ENCODE data around the gene PTPN14.

The PTPN14 gene

DNA sequence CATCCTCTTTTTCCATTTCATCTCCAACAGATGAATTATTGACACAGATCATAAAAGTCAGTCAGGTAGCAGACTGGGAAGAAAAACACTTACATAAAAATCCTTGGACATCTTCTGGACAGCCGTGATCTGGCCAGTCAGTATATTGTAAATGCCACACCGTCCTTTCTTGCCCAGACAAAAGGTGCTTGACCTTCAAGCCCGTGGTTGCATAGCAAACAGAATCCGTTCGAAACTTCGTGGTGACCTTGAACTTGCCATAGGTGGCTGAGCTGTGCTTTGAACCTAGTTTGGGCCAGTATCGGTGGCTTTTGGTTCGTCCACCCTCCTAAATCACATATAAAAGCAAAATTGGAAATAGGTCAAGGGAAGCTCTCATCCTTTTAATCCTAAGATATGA is 182.0 kb downstream of the PTPN14 start:
- no peak for DNase-seq (ENCODE audit: low read depth in 2 of 2)

DNA sequence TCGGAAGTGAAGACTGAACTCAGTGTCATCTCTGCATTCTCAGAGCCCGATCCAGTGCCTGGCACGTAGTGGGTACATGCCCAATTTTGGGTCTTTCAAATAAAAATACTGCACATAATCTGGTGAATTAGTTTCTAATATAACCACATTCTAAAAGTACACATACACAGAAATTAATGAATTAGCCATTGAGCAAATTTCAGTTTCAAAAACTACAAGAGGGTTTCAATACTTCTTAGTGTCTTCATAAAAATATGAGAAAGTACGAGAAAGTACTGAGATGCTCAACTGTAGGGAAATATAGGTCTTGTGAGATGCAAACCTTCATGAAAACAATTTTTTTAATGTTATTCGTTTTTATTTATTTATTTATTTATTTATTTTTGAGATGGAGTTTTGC is 183.6 kb downstream of the PTPN14 start:
- no peak for DNase-seq (ENCODE audit: low read depth in 2 of 2)

DNA sequence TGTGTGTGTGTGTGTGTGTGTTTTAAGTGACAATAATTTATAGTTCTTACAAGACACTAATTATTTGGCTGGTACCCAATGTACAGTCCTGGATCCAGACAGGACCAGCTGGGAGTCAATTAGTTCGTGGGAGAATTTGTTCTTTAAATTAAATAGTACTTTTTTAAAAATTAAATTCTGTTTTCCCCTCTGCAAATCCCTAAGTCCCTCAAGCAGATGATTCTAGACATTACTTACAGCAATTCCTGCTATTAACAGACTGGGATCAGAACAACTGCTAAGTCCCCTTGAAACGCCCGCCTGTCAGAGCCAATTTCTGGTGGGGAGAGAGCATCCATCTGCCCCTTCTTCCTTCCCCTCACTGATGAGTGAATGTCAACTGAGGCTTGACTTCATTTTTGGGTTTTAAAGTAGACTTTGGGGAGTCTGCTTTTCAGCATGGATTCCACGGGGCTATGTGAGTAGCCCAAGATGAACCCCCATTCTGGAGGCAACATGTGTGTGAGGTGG is 186.6 kb downstream of the PTPN14 start:
- no peak for DNase-seq (ENCODE audit: low read depth in 2 of 2)

DNA sequence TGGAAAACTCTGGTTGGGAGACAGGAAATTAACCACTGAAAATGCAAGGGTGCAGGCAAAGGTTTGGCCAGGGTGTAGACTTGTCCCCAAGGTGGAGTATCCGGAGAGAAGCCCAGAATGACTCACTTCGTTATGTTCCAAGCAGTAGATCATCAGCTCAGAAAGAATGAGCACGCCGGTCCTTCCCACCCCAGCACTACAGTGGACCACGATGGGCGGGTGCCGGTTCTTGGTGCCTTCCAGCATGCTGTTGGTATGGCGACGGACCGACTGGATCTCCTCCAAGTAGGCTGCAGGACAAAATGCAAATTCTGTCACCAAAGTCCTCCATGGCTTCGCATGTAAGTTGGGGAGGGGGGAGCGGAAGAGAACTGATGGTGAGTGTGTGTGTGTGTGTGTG is 187.0 kb downstream of the PTPN14 start:
- DNase-seq (ENCODE audit: low read depth in 2 of 2) = no peak

DNA sequence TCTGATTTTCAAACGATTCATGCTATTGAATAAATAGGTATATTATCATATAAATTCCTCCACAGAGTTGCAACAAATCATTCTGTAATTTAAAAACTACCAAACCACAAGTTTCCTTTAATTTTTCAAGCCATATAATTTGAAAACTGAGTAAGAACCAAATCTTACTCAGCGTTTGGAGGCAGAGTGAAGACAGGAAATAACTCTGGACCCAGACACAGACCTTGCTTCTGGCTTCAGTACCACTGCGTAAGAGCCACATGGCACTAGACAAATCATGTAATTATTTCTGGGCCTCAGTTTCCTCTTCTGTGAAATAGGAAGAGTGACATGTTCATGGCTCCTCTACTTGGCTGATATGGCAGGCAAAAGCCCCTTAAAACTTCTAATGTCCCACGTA is 188.0 kb downstream of the PTPN14 start:
- DNase-seq (ENCODE audit: low read depth in 2 of 2) = no peak

DNA sequence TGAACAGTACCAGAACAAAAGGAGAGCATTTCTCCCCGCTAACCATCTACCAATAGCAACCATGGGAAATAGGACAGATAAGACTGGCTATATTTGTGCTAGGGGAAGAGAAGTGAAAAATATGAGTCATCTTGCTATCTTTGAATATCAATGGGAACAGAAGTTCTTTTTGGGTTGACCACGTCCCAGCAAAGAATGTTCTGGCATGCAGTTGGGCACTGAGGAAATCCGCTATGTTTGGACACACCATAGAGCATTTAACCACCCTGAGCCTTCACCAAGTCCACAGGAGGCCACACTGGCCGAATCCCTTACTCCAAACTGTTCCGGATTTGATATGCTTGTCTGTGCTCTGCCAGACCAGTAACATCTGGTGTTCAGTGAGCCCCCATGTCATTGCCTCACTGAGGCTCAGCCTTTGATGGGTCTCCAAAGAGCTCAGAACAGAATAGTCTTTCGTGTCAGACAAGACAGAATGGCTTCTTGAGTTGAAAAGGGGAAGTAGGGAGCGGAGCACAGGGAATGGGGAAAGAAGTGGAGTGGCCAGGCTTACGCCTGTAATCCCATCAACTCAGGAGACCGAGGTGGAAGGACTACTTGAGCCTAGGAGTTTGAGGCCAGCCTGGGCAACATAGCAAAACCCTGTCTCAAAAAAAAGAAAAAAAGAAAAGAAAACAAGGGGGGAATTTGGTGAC is 189.1 kb downstream of the PTPN14 start:
- no peak for DNase-seq (ENCODE audit: low read depth in 2 of 2)

DNA sequence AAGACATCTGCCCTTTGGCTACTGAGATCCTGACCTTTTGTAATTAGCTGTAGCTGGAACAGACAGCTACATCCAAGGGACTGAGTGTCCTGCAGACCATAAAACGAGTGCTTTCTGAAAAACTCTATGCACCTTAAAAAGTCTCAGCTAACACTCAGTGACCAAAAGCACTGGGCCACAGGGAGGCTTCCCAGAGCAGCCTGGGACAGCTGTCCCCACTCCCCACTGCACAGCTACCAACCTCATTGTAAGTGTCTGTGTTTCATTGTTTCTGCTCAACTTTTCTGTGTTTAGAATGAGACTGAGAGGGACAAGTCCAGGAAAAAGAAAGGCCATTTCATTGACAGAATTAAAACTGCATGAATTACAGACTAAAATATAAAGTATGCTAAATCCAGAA is 189.8 kb downstream of the PTPN14 start:
- DNase-seq (ENCODE audit: low read depth in 2 of 2) = no peak

DNA sequence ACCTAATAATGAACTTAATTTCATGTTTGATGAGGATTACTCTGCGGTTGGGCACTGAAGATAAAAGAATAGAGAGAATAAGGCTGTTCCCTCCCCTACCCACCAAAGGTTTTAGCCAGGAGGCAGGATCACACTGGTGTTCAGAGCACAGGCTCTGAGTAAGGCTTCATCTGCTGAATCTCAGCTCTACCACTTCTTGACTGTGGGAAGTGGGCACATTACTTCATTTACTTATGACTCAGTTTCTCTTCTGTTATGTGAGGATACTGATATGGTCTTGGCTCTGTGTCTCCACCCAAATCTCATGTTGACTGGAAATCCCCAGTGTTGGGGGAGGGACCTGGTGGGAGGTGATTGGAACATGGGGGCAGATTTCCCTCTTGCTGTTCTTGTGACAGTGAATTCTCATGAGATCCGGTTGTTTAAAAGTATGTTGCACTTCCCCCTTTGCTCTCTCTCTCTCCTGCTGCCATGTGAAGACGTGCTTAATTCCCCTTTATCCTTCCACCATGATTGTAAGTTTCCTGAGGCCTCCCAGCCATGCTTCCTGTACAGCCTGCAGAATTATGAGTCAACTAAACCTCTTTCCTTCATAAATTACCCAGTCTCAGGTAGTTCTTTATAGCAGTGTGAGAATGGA is 190.8 kb downstream of the PTPN14 start:
- no peak for DNase-seq (ENCODE audit: low read depth in 2 of 2)

DNA sequence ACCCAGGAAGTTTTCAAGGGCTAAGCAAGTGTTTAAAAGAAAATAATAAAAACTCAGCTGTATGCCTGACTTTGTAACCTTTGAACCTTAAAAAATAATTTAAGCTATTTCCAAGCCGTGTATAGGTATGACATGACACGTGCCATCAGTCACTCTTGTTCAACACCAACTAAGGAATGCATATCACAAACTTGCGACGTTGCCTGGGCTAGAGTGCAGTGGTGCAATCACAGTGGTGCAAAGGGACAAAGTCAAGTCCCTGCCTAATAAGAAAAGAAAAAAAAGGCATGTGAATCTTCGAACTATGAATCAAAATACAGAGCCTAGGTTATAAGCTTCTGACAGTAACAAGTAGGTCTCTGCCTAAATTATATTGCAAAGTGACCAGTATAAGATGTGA is 191.3 kb downstream of the PTPN14 start:
- DNase-seq (ENCODE audit: low read depth in 2 of 2) = no peak

DNA sequence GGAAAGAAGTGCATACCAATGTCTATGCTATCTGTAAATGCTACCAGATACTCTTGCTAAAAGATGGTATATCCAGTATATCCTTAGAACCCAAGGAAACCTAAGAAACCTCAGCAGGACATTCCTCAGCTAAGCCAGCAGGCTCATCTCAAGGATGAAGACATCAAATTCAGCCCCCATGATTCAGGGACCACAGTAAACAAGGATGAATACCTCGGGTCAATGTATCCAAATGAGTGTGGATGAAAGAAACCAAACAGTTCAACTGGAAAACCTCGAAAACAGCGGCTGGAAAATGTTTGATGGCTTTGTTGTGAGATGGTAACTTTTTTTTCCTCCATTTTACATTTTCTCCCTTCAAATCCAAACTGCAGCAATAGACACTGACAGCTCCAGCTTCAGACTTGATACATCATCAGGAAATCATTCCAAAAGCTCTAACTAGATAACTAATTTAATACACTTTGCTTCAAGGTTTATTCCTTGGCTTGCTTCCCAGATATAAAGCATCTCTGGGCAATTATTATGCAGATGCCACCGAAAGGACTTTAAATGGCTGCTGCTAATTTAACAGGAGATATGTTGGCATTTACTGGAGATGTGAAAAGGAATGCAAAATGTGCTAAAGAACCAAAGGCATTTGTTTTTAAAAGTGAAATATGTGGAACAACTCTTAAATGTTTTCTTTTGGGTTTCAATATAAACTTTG is 196.8 kb downstream of the PTPN14 start:
- no peak for DNase-seq (ENCODE audit: low read depth in 2 of 2)

DNA sequence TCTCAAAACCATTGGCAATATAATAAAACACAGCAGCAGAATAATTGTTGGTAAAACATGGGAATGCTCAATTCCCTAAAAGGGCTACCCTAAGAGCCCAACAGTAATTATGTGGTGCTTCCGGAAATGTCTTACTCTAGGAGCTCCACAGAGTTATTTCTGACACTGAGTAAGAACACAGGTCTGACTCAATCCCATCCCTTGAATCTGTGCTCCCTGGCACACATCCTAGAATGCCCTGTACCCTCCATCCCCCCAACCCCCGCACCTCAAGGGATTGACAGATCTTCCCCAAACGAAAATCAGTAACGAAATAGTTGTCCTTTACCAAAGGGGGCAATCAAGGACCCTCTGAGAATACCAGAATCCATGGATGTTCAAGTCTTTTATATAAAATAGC is 198.6 kb downstream of the PTPN14 start:
- DNase-seq (ENCODE audit: low read depth in 2 of 2) = no peak

DNA sequence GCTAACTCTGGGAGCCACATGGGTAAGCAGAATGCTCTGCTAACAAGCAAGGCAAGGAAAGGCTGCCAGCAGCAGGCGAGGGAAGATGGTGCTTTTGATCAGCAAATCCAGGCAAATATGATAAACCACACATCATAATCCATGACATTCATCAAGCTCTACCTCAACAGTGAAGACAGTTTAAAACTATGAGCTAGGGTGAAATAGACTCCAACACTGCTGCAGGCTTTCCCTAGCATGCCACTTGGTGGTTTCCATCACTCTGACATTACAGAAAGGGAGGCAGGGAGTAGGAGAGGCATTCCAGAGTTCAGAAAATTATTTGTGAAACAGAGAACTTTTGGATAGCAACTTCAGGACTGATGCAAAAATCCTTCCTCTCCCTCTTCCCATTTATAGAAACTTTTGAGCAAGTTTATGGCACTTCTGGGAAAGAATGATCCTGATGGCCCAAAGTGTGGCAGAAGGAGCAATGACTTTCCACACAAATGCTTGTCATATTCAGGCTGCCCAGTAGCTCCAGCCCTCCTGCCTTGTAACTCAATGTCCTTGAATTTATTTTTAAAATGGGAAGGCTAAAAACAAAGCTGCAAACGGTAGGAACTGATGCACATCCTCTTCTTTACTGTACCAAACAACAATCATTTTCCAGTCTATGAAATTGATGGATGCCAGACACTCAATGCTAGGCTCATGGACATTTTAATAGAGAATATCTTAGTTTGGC is 199.7 kb downstream of the PTPN14 start:
- no peak for DNase-seq (ENCODE audit: low read depth in 2 of 2)

DNA sequence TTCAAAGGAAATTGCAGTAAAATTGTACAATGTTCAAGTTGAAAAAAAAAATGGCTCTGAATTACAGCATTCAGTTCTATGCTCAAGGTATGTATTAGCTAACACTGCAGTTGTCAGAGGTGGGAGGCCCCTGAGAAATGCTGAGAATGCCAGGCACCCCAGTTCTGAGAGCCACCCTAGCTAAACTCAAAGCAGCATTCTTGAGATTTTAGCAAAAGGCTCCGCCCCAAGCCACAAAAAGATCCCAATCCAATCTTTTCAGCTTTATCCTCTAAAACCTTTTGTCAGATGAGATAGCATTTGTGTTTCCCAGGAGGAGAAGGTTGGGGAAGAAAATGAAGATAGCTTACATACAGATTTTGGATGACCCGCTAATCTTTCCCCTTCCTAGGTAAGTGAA is 201.6 kb downstream of the PTPN14 start:
- DNase-seq (ENCODE audit: low read depth in 2 of 2) = no peak

DNA sequence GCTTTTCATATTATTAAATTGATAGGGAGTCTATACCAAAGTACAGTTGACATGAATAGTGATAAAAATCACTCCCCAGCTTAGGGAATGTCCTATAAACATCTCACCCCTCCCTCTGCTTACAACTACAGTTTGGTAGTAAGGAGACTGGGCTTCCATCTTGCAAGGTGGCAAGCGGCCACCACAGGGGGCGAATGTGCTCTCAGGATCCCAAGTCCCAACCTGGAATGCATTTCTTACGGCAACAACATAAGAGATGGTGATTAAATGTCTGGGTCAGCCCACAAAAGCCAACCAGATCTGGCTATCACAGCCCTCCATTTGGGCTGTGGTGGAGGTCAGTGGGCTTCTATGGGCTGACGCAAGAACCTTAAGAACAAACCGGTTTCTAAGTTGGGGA is 202.4 kb downstream of the PTPN14 start:
- DNase-seq (ENCODE audit: low read depth in 2 of 2) = no peak

DNA sequence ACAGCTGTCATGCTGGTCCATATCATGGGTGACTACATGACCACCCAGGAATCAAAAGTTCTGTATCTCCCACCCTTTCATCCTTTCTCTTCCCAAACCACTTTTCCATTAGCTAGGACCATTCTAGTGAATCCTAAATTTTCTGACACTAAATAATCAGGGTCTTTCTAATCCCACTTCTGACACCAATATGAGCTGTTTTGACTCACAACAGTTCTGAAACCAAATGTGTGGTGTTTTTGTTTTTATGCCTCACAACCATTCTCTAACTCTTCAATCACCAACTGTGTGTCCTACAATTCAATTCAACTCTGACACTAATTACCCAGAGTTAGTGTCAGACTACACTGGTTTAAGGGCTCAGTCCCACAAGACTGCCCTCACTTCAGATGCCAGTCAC is 206.5 kb downstream of the PTPN14 start:
- no peak for DNase-seq (ENCODE audit: low read depth in 2 of 2)

DNA sequence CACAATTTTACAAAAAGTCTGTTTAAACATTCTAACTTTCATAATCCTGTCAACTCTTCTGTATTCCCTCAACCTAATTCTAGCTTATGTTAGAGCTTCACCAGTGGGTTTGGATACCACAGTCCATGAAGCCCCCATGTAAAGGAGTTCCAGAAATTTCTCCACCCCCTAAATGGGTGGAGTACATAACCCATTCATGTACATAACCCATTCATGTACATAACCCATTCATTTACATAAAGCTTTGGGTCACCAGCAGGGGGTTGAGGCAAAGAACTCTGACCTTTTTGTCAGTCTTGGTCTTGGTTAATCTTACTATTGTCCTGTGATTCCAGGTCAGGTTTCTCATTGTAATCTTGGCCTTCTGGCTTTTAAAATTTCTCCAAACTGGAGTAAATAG is 208.9 kb downstream of the PTPN14 start:
- DNase-seq (ENCODE audit: low read depth in 2 of 2) = no peak

DNA sequence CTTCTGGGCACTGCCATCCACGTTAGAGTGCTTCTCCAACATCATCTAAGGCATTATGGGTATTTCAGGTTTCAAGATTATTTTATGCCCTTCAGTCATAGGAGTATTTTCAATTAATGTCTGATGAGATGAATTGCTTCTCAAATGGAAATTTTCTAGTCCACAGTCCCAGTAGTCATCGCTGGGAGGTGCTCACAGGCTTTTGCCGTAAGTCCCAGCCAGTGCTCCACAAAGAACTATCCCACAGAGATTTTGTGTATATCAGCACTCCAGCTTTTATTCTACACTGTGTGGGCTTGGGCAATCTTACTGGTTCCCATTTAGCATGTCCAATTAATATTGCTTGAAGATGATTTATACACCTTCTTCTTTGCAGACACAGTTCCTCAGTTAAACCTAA is 209.5 kb downstream of the PTPN14 start:
- no peak for DNase-seq (ENCODE audit: low read depth in 2 of 2)

DNA sequence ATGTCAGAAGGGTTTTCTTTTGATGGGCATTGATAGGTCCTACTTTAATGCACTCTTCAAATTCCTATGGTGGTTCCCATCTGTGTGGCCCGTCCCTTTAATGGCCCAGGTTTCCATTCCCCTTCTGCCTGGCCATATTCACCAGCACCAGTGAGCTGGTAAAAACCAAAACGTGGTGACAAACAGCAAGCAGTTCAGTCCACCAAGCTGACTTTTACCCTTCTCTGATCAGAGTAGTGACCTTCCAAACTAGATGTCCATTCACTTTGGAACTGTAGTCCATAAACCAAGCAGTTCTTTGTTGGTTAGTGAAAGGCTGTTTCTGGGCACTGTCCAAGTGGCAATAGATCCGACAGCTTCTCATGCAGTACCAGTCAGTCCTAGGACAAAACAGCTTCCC is 209.9 kb downstream of the PTPN14 start:
- no peak for DNase-seq (ENCODE audit: low read depth in 2 of 2)

DNA sequence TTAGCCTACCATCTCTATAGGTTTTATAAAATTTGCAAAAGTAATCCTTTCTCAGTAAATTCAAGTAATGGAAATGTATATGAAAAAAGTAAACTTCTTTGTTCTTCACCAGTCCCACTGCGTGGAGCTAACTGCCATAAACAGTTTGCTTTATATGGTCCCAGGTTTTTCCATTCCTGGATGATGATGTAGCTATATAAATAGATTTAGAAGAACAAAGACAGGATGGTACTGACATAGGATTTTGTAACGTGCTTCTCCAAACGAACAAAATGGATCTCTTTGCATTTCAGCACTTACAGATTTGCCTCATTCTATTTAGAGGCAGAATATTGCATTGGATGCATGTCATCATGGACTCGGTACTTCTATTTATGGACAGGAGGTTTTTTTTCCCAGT is 213.2 kb downstream of the PTPN14 start:
- no peak for DNase-seq (ENCODE audit: low read depth in 2 of 2)

DNA sequence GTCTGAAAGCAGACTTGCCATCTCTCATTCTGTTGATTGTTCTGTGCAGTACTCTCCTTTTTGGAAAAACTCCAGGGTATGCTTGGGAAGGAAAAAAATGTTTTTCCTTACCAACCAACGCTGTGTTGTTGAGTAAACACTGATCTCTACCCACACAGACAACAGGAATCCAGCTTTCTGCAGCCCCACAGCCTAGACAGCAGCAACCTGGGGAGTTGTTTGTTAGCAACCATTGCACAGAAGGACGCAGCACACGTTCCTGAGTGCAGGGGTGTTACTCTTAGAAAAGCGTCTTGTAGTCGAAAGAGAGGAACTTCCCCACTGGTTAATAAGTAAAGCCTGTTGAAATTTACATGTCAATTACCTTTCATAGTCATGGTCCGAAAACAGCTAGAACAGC is 213.9 kb downstream of the PTPN14 start:
- no peak for DNase-seq (ENCODE audit: low read depth in 2 of 2)

DNA sequence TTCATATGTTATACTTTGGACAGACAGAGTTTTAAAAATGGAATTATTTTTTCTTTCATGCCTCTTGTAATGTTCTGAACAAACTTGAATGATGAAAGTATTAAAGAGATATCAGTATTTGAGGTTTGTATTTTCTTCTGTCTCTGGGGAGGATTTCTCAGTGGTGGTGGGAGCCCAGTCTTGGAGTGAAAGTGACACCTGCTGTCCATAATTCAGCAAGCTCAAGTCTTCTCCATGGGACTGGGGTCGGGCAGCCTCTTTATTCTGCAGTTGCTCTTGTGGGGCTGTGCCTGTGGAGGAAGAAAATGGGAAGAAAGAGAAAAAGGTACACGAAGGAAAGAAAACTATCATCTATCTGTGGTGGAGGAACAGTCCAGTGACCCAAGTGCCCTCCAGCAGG is 214.4 kb downstream of the PTPN14 start:
- DNase-seq (ENCODE audit: low read depth in 2 of 2) = no peak

DNA sequence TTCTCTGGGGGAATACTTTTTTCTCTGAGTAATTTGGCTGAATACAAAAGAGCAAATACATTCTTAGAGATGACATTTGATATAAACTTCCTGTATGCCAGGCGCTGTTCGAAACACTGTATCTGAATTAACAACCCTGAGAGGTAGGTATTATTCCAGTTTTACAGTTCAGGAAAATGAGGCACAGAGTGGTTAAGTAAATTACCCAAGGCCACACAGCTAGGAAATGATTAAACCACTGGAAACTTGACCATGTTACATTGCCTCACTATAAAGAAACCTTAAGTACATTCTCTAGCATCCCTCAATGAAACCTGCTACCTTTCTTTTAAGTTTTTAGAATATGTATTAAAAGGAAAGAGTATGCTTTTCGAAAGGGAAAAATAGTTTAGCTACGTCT is 215.8 kb downstream of the PTPN14 start:
- no peak for DNase-seq (ENCODE audit: low read depth in 2 of 2)

Measured in stimulated activated CD8-positive, alpha-beta memory T cell treated with anti-CD3 and anti-CD28 coated beads, Interleukin-7, amount 100 ng/mL, for 1 hour (primary cell).